ENCODE results near the gene ERBB3.

GRCh38 chr12:56046027-56046780 is 33.8 kb upstream of the ERBB3 start:
- TF ChIP-seq POLR2A (IDR thresholded peaks at IDR 0.05) (no peak), CTCF (IDR thresholded peaks at IDR 0.05) (no peak)

All from Peyer's patch (tissue), 4 donors.